Liver (tissue), 10 donors: ENCODE results near the gene BCL3. TPM values are rescaled to one million over a fixed set of nuclear protein-coding genes. Genes with fewer than 3 reads are reported as not detected.
A peak's percentile ranks its signal among the peaks of the same experiment; 100 is the strongest.

Source experiments
- DNase-seq: peaks from one replicate; pipeline ENCODE4 v3.0.0-alpha.2; 2017; ENCODE audit warnings: low spot score
- H3K27ac ChIP-seq, 2 donors: one replicate each; pipeline ENCODE4 v1.7.0; 2013; ENCODE audit warnings: inconsistent platforms in 2 of 2, low read length in 2 of 2, control low read depth in 1 of 2, low read depth in 1 of 2, mild to moderate bottlenecking in 1 of 2
- H3K27me3 ChIP-seq, 4 donors: one replicate each; pipeline versions ENCODE4 v1.6.1 to v1.7.0; 2013; ENCODE audit warnings: low read length in 3 of 4, inconsistent platforms in 1 of 4, mild to moderate bottlenecking in 1 of 4, moderate library complexity in 1 of 4; ENCODE audit not compliant: control insufficient read depth in 4 of 4, insufficient read depth in 4 of 4
- H3K36me3 ChIP-seq, 4 donors: one replicate each; pipeline versions ENCODE4 v1.6.1 to v1.7.0; 2013; ENCODE audit warnings: low read length in 3 of 4, mild to moderate bottlenecking in 3 of 4, low read depth in 1 of 4, moderate library complexity in 1 of 4; ENCODE audit not compliant: control insufficient read depth in 4 of 4, insufficient read depth in 3 of 4
- H3K4me1 ChIP-seq, 4 donors: one replicate each; pipeline versions ENCODE4 v1.6.1 to v1.7.0; 2013; ENCODE audit warnings: low read length in 3 of 4, mild to moderate bottlenecking in 3 of 4, moderate library complexity in 1 of 4; ENCODE audit not compliant: control insufficient read depth in 4 of 4, insufficient read depth in 4 of 4
- H3K4me3 ChIP-seq, 3 donors: one replicate each; pipeline versions ENCODE4 v1.6.1 to v1.7.0; 2013; ENCODE audit warnings: low read length in 3 of 3, control low read depth in 1 of 3, low read depth in 1 of 3, mild to moderate bottlenecking in 1 of 3
- H3K9ac ChIP-seq, 2 donors: one replicate each; pipeline ENCODE4 v1.7.0; 2013; ENCODE audit warnings: low read length in 2 of 2, mild to moderate bottlenecking in 2 of 2, moderate library complexity in 2 of 2, control low read depth in 1 of 2, low read depth in 1 of 2
- H3K9me3 ChIP-seq, 4 donors: one replicate each; pipeline versions ENCODE4 v1.6.1 to v1.7.0; 2013; ENCODE audit warnings: low read length in 3 of 4; ENCODE audit not compliant: control insufficient read depth in 4 of 4
- EGR1 ChIP-seq, 2 donors: IDR thresholded peaks; 2 replicates each; pipeline ENCODE4 v1.6.1; 2016 to 2018; ENCODE audit warnings: antibody characterized with exemption in 2 of 2, low read depth in 2 of 2
- FOXA1 ChIP-seq: IDR thresholded peaks from 2 replicates; pipeline ENCODE4 v1.6.1; 2016; ENCODE audit warnings: antibody characterized with exemption
- FOXA2 ChIP-seq: IDR thresholded peaks from 2 replicates; pipeline ENCODE4 v1.6.1; 2016; ENCODE audit warnings: antibody characterized with exemption
- HNF4A ChIP-seq, 2 donors: conservative IDR thresholded peaks; 2 replicates each; pipeline ENCODE4 v1.6.1; 2016; ENCODE audit warnings: antibody characterized with exemption in 2 of 2, mild to moderate bottlenecking in 2 of 2
- HNF4G ChIP-seq: IDR thresholded peaks from 2 replicates; pipeline ENCODE4 v1.6.1; 2016; ENCODE audit warnings: antibody characterized with exemption
- JUND ChIP-seq, 2 donors: IDR thresholded peaks; 2 replicates each; pipeline ENCODE4 v1.6.1; 2016; ENCODE audit warnings: antibody characterized with exemption in 2 of 2
- NR2F2 ChIP-seq: IDR thresholded peaks from 2 replicates; pipeline ENCODE4 v1.6.1; 2016; ENCODE audit warnings: antibody characterized with exemption
- RAD21 ChIP-seq, 2 donors: IDR thresholded peaks; 2 replicates each; pipeline ENCODE4 v1.6.1; 2016; ENCODE audit warnings: antibody characterized with exemption in 2 of 2, mild to moderate bottlenecking in 2 of 2
- RXRA ChIP-seq, 2 donors: IDR thresholded peaks; 2 replicates each; pipeline ENCODE4 v1.6.1; 2017 to 2018; ENCODE audit warnings: antibody characterized with exemption in 2 of 2, mild to moderate bottlenecking in 1 of 2
- SP1 ChIP-seq: IDR thresholded peaks from 2 replicates; pipeline ENCODE4 v1.6.1; 2018; ENCODE audit warnings: antibody characterized with exemption, mild to moderate bottlenecking
- TAF1 ChIP-seq: conservative IDR thresholded peaks from 2 replicates; pipeline ENCODE4 v1.6.1; 2016; ENCODE audit warnings: antibody characterized with exemption, mild to moderate bottlenecking
- YY1 ChIP-seq: IDR thresholded peaks from 2 replicates; pipeline ENCODE4 v1.6.1; 2016; ENCODE audit warnings: antibody characterized with exemption, mild to moderate bottlenecking
- WGBS: extraction: QIAGEN DNeasy Blood & Tissue Kit; methylation state at CpG from one replicate; pipeline ENCODE4 v1.1.7; 2013; 5-methylcytosine and 5-hydroxymethylcytosine counted together
- polyA plus RNA-seq, 2 donors: library from polyadenylated mRNA; stranded (reverse) in 1 of 2; unstranded in 1 of 2; fragments of 200-250 nt in 1 of 2; fragments of >200 nt in 1 of 2; fragmentation: Nextera tagmentation in 1 of 2; extraction: Ambion mirVana in 1 of 2; gene quantifications; one replicate each; pipeline versions ENCODE4 v1.2.1 to v1.2.3, GENCODE V29; 2013 to 2015
- small RNA-seq: library from RNA; depleted of rRNA; stranded (forward); fragments of <200 nt; gene quantifications from one replicate; pipeline ENCODE3, GENCODE V24; 2014
- total RNA-seq, 2 donors: library from RNA; depleted of rRNA; stranded (reverse); fragments of >200 nt; gene quantifications; one replicate each; pipeline ENCODE4 v1.2.3, GENCODE V29; 2014
- TF ChIP-seq, protein P1 (sequence below): IDR thresholded peaks from 2 replicates; pipeline ENCODE4 v1.6.1; 2016; ENCODE audit warnings: antibody characterized with exemption
- TF ChIP-seq, protein P2 (sequence below): IDR thresholded peaks from 2 replicates; pipeline ENCODE4 v1.6.1; 2016; ENCODE audit warnings: antibody characterized with exemption, mild to moderate bottlenecking
- TF ChIP-seq, protein P3 (sequence below): fragments of 150-350 bp; IDR thresholded peaks from 2 replicates; pipeline ENCODE4 v1.5.1; 2017; ENCODE audit warnings: improper control_type of control experiment, low read depth, low read length; ENCODE audit not compliant: missing input control
- donor health status: healthy.
- donor health status: healthy.
- donor health status: healthy.
- donor health status: healthy.
- donor health status: healthy.

Gene BCL3
- total and polyA plus RNA-seq, 4 donors = 4.5 to 63.6 (median 19.7) TPM

DNA sequence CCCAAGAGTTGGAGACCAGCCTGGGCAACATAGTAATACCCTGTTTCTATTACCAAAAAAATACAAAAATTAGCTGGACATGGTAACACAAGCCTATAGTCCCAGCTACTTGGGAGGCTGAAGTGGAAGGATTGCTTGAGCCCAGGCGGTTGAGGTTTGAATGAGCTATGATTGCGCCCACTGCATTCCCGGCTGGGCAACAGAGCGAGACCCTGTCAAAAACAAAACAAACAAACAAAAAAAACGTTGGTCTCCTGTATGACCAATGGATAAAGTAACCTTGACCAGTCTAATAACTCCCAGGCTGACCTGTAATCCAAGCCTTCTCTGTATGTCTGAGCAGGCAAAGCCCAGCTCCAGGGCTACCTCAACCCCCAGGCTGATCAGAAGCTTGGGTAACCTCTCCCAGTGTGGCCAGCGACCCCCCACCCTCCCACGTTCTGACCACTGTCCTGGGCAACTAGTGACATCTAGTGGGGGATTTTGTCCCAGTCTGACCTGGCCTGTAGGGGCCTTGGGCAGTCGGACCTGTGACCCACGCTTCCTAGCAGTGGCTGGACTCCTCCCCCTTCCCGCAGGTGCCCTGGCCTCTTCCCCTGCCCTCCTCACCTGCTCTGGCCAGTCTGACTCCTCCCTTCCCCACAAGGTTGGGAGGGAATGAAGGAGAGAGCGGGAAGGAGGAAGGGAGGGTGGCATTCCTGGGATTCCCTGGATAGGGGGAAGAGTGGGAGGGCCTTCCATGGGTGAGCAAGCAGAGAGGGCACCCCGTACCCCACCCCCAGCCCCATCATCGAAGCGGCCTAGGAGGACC, 59.3 kb downstream of the BCL3 start:
- Histone ChIP-seq H3K4me3 (no peak overlapping the region), H3K27me3 (no peaks in the 10 kb centered on the region), H3K27ac (peak overlapping the region; percentile 65 to 80), H3K36me3 (peaks cover 0 to 2% (median 0%) of the 10 kb centered on the region in 4 donors), H3K4me1 (peaks cover 11 to 27% (median 21%) of the 10 kb centered on the region in 4 donors), H3K9me3 (no peaks in the 10 kb centered on the region), H3K9ac (no peak overlapping the region)
- TF ChIP-seq NR2F2 (peak; percentile 54), RAD21 (IDR thresholded peaks at IDR 0.05) (peak; percentile 65 to 75), FOXA1 (no peak), EGR1 (IDR thresholded peaks at IDR 0.05; ENCODE audit: low read depth in 2 of 2) (no peak), FOXA2 (no peak), YY1 (no peak), RXRA (IDR thresholded peaks at IDR 0.05) (peak; percentile 73 to 83), HNF4A (conservative IDR thresholded peaks at IDR 0.05) (peak in 1 of 2 donors; percentile 67), TAF1 (no peak), JUND (IDR thresholded peaks at IDR 0.05) (no peak), HNF4G (no peak), SP1 (peak; percentile 48)
- TF ChIP-seq, protein P1, sequence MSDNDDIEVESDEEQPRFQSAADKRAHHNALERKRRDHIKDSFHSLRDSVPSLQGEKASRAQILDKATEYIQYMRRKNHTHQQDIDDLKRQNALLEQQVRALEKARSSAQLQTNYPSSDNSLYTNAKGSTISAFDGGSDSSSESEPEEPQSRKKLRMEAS = no peak
- TF ChIP-seq, protein P2, sequence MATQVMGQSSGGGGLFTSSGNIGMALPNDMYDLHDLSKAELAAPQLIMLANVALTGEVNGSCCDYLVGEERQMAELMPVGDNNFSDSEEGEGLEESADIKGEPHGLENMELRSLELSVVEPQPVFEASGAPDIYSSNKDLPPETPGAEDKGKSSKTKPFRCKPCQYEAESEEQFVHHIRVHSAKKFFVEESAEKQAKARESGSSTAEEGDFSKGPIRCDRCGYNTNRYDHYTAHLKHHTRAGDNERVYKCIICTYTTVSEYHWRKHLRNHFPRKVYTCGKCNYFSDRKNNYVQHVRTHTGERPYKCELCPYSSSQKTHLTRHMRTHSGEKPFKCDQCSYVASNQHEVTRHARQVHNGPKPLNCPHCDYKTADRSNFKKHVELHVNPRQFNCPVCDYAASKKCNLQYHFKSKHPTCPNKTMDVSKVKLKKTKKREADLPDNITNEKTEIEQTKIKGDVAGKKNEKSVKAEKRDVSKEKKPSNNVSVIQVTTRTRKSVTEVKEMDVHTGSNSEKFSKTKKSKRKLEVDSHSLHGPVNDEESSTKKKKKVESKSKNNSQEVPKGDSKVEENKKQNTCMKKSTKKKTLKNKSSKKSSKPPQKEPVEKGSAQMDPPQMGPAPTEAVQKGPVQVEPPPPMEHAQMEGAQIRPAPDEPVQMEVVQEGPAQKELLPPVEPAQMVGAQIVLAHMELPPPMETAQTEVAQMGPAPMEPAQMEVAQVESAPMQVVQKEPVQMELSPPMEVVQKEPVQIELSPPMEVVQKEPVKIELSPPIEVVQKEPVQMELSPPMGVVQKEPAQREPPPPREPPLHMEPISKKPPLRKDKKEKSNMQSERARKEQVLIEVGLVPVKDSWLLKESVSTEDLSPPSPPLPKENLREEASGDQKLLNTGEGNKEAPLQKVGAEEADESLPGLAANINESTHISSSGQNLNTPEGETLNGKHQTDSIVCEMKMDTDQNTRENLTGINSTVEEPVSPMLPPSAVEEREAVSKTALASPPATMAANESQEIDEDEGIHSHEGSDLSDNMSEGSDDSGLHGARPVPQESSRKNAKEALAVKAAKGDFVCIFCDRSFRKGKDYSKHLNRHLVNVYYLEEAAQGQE = no peak
- TF ChIP-seq, protein P3, sequence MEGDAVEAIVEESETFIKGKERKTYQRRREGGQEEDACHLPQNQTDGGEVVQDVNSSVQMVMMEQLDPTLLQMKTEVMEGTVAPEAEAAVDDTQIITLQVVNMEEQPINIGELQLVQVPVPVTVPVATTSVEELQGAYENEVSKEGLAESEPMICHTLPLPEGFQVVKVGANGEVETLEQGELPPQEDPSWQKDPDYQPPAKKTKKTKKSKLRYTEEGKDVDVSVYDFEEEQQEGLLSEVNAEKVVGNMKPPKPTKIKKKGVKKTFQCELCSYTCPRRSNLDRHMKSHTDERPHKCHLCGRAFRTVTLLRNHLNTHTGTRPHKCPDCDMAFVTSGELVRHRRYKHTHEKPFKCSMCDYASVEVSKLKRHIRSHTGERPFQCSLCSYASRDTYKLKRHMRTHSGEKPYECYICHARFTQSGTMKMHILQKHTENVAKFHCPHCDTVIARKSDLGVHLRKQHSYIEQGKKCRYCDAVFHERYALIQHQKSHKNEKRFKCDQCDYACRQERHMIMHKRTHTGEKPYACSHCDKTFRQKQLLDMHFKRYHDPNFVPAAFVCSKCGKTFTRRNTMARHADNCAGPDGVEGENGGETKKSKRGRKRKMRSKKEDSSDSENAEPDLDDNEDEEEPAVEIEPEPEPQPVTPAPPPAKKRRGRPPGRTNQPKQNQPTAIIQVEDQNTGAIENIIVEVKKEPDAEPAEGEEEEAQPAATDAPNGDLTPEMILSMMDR = peak; percentile 40
- WGBS = 16% methylated on average over 14 of the region's 14 CpGs
- peak; percentile 66 for DNase-seq

DNA sequence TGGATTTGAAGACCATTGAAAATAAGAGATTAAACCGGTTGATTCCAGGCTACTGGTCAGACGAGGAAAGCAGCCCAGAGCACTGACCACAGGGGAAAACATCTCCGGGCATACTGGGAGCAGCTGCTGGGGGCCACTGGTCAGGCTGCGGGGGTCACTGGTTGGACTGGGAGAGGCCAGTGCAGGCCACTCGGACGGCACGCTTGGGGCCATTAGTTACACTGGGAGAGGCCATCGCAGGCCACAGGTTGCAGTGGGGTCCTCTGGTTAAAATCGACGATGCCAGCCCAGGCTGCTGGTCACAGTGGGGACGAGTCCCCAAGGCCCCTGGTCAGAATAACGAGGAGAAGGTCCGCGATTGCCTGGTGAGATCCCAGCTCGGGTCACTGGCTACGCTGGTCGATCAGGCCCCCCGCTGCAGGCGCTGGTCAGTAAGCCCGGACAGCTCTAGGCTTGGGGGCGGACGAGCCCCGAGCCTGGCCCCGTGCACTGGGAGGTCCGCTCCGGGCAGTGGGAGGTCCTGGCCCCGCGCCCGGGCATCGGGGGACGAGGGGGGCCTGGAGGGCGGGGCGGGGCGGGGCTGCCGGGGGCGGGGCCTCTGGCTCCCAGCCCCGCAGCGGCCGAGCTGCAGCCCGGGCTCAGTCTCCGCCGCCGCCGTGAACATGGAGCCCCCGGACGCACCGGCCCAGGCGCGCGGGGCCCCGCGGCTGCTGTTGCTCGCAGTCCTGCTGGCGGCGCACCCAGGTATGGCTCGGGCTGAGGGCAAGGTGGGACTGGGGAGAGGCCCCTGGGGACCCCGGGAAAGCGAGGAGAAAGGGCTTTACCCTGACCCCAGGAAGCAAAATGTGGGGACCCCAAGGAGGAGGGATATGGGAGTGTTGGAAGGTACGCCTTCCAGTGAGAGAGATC, 60.2 kb downstream of the BCL3 start, which contains the start of gene BCAM:
Gene BCAM, plus strand, starts transcription at position 641 of the 909 bp plus-strand sequence. Its CDS starts 22 bp downstream, at position 663.
- Histone ChIP-seq H3K36me3 (peaks cover 0 to 2% (median 0%) of the 10 kb centered on the region in 4 donors), H3K27ac (peak within 1 kb of the TSS; percentile 65 to 80), H3K27me3 (no peaks in the 10 kb centered on the region), H3K4me3 (peak within 1 kb of the TSS; percentile 45 to 69 (median 59)), H3K4me1 (peaks cover 11 to 27% (median 21%) of the 10 kb centered on the region in 4 donors), H3K9me3 (no peaks in the 10 kb centered on the region), H3K9ac (peak within 1 kb of the TSS in 1 of 2 donors; percentile 76)
- WGBS = 4% methylated on average over 59 of the region's 59 CpGs
- TF ChIP-seq, protein P1 = no peak
- TF ChIP-seq SP1 = no peak
- peak; percentile 79 for DNase-seq

Small RNA genes within 50 kb of the gene (small RNA-seq; reads per million reads assigned to genes)
- not detected for gene RF00156
- gene RF00285 = not detected

Other genes starting within 250 kb of the BCL3 start
- 1 to 10 TPM; 5.5 to 7.6 TPM for gene ZNF180, start 248.2 kb upstream of the BCL3 start, total RNA-seq
- 1 to 10 TPM; 2.0 to 3.1 TPM for gene ZNF180, start 248.2 kb upstream of the BCL3 start, polyA plus RNA-seq
- gene CEACAM20, start 219.0 kb upstream of the BCL3 start, total RNA-seq = under 1 TPM; 0.09 to 0.25 TPM
- not detected for gene CEACAM20, start 219.0 kb upstream of the BCL3 start, polyA plus RNA-seq
- gene IGSF23, start 135.1 kb upstream of the BCL3 start, total RNA-seq = 1 to 10 TPM in 1 of 2 donors, under 1 TPM in 1; 0.47 to 2.8 TPM
- gene IGSF23, start 135.1 kb upstream of the BCL3 start, polyA plus RNA-seq = 10 to 100 TPM in 1 of 2 donors, 1 to 10 TPM in 1; 3.9 to 11.4 TPM
- 10 to 100 TPM; 18.6 to 49.0 TPM for gene PVR, start 104.8 kb upstream of the BCL3 start, total RNA-seq
- 10 to 100 TPM; 11.4 to 45.7 TPM for gene PVR, start 104.8 kb upstream of the BCL3 start, polyA plus RNA-seq
- gene CEACAM19, start 77.2 kb upstream of the BCL3 start, total RNA-seq = 1 to 10 TPM in 1 of 2 donors, under 1 TPM in 1; 0.75 to 1.6 TPM
- gene CEACAM19, start 77.2 kb upstream of the BCL3 start, polyA plus RNA-seq = 1 to 10 TPM in 1 of 2 donors, under 1 TPM in 1; 0.98 to 2.6 TPM
- under 1 TPM in 1 of 2 donors, not detected in 1; 0.09 TPM for gene CEACAM16, start 49.6 kb upstream of the BCL3 start, total RNA-seq
- gene CEACAM16, start 49.6 kb upstream of the BCL3 start, polyA plus RNA-seq = not detected
- gene CBLC, start 29.2 kb downstream of the BCL3 start, total RNA-seq = 10 to 100 TPM in 1 of 2 donors, 1 to 10 TPM in 1; 2.1 to 14.0 TPM
- gene CBLC, start 29.2 kb downstream of the BCL3 start, polyA plus RNA-seq = 1 to 10 TPM; 8.0 to 9.6 TPM
- 10 to 100 TPM; 15.1 to 87.4 TPM for gene BCAM, start 60.4 kb downstream of the BCL3 start, total RNA-seq
- 10 to 100 TPM; 10.5 to 23.1 TPM for gene BCAM, start 60.4 kb downstream of the BCL3 start, polyA plus RNA-seq
- gene NECTIN2, start 97.6 kb downstream of the BCL3 start, total RNA-seq = 10 to 100 TPM; 49.4 to 54.9 TPM
- 10 to 100 TPM; 56.2 to 77.5 TPM for gene NECTIN2, start 97.6 kb downstream of the BCL3 start, polyA plus RNA-seq
- 10 to 100 TPM; 28.3 to 34.4 TPM for gene TOMM40, start 142.5 kb downstream of the BCL3 start, total RNA-seq
- gene TOMM40, start 142.5 kb downstream of the BCL3 start, polyA plus RNA-seq = 10 to 100 TPM; 27.0 to 33.0 TPM
- 1,000 to 10,000 TPM; 1,884 to 3,491 TPM for gene APOE, start 157.1 kb downstream of the BCL3 start, total RNA-seq
- 1,000 to 10,000 TPM; 3,935 to 5,263 TPM for gene APOE, start 157.1 kb downstream of the BCL3 start, polyA plus RNA-seq
- gene APOC1, start 165.9 kb downstream of the BCL3 start, total RNA-seq = 1,000 to 10,000 TPM in 1 of 2 donors, 100 to 1,000 TPM in 1; 612 to 1,996 TPM
- gene APOC1, start 165.9 kb downstream of the BCL3 start, polyA plus RNA-seq = over 10,000 TPM in 1 of 2 donors, 1,000 to 10,000 TPM in 1; 3,937 to 10,095 TPM
- 100 to 1,000 TPM in 1 of 2 donors, 1 to 10 TPM in 1; 1.0 to 131 TPM for gene APOC4, start 193.5 kb downstream of the BCL3 start, total RNA-seq
- gene APOC4, start 193.5 kb downstream of the BCL3 start, polyA plus RNA-seq = 100 to 1,000 TPM; 418 to 420 TPM
- gene APOC2, start 197.3 kb downstream of the BCL3 start, total RNA-seq = 1,000 to 10,000 TPM in 1 of 2 donors, 100 to 1,000 TPM in 1; 660 to 1,200 TPM
- 1,000 to 10,000 TPM; 2,878 to 3,399 TPM for gene APOC2, start 197.3 kb downstream of the BCL3 start, polyA plus RNA-seq
- 10 to 100 TPM; 46.2 to 56.7 TPM for gene CLPTM1, start 206.7 kb downstream of the BCL3 start, total RNA-seq
- 10 to 100 TPM; 35.8 to 94.5 TPM for gene CLPTM1, start 206.7 kb downstream of the BCL3 start, polyA plus RNA-seq